GM19025 (cell line): ENCODE results near the gene FMN1.
"Not testable (repeated sequence)": the region's sequence is repeated elsewhere in the genome, so short reads cannot be mapped to it uniquely, and the experiment has no call there.

ENCODE experiments used
- ATAC-seq: cut with Tn5 transposase; IDR thresholded peaks from one replicate; pipeline ENCODE4 v1.9.1; 2021; ENCODE audit warnings: mild to moderate bottlenecking, low read depth, moderate library complexity; ENCODE audit not compliant: unreplicated experiment

The FMN1 gene

DNA sequence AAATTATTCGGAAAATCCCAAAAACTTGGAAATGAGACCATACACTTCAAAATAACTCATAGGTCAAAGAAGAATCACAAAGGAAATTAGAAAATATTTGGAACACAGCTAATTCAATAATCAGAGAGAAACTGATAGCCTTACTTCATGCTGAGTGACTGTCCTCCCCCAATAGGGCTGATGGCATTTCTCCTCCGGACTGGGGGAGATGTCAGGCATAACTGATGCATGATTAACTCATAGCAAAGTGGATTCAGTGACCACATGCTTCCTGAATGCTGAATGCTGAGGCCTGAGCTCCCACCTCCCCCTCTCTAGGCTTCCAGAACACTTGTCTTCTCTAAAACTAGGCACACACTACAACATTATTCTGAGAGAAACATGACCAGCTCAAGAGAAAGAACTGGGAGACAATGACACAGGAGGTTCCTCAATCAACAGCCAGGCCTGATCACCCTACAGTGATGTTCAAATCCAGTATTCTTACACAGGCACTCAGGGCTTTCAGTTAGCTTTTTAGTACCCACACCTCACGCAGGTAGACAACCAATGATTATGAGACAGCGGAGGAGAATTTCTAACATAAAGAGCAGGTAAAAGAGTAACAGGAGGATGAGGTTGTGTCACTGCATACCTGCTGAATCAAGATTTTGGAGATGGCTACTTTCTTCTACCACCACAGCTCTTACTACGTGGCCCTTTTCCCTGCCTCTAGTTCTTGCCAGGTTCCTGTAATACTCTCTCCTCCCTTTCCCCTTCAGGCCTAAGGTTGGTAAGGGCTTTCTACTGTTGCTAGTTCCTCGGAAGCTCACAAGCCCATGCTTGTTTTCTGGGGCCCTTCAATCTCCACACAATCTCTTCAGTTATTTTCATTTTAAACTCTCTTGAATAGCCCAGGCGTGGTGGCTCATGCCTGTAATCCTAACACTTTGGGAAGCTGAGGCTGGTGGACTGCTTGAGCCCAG, 96.1 kb downstream of the FMN1 start:
- no peak for ATAC-seq

DNA sequence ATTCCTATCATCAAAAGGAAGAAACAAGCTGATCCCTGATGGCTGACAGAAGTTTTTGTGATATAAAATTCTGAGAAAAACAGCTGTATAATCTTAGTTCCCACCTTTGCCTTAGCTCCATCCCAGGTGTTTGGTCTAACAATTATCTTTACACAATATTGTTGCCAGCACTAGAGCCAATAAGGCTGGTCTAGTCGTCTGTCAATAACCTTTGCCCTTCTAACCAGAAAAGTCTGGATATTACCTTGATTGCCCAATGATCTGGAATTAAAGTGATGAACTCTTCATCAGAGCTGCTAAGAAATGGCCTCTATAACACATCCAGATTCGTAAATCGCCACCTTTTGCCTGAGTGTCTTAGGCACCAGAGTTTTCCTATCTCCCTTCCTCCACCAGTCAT, 98.4 kb downstream of the FMN1 start:
- no peak for ATAC-seq

DNA sequence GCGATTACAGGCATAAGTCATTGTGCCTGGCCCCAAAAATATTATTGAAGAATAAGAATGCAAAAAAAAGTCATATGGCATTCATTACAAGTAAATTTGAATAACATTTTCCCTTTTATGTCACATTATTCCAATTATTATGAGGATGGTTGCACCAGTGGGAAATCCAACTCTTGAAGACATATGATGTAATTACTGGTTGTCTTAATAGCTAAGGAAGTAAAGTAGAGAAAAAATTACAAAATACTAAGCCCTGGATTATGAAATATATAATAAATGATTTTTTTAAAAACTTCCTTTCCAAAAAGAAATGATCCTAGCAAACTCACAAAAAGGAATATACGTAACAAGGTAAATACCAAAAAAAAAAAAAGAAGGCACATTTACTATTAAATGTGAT, 98.9 kb downstream of the FMN1 start:
- no peak for ATAC-seq

DNA sequence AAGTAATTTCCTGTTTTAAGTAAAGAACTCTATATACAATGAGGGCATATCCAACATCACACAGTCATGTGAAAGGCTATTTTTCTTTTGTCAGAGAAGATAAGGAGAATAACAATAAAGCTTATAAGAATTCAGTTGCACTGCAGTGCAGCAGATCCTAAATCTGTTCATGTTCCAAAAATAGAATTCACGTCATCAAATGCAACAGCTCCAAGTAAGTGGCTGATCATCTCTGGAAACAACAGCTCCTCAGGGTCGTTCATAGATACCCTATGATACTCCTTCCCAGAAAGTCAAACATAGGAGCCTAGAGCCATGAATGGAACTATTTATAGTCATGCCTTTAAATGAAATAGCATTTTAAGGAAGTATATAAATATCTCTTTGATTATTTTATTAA, 100.2 kb downstream of the FMN1 start:
- no peak for ATAC-seq

DNA sequence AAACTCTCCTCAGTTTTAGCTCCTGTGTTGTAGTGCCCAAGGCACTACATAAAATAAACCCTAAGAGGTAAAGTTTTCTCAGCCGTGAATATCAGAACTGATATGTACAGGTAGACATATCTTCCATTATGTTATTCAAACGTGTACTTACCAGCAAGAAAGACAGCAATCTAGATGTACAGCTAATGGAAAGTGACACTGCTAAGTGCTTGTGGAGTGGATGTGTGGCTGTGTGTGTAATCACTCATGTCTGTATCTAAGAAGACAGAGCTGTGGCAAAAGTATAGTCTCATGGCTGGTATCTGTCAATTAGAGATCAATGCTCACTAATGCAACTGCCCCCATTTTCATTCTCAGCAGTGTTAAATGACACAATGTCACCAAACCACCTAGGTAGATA, 101.3 kb downstream of the FMN1 start:
- no peak for ATAC-seq

DNA sequence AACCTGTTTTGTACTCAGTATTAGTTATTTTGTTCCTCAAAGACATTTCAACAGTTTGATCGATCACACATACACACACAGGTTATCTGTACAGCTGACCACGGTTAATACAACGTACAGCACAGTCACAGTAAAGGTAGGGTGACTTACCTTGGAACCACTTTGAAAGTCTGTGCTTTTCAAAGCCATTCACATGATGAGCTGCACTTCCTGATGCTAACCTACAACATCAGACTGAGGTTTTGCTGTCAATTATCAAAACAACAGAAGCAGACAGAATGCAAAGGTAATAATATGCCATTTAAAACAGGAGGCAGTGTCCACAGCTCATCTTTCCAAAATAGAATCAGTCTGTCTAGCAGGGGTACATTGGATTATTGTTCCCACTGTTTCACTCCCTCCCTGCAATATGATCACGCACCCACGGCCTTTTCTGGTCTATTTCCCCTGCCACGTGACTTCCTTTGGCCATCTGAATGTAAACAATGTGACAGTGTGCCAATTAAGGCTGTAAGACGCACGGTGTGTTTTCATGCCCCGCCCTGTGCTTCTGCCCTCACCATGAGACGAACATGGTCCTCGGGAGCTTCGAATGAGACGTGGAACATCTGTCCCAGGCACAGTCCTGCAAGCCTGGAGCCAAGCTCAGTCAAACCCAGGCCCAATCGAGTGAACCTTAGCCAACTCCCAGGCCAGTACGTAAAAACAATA, 102.4 kb downstream of the FMN1 start:
- no peak for ATAC-seq

DNA sequence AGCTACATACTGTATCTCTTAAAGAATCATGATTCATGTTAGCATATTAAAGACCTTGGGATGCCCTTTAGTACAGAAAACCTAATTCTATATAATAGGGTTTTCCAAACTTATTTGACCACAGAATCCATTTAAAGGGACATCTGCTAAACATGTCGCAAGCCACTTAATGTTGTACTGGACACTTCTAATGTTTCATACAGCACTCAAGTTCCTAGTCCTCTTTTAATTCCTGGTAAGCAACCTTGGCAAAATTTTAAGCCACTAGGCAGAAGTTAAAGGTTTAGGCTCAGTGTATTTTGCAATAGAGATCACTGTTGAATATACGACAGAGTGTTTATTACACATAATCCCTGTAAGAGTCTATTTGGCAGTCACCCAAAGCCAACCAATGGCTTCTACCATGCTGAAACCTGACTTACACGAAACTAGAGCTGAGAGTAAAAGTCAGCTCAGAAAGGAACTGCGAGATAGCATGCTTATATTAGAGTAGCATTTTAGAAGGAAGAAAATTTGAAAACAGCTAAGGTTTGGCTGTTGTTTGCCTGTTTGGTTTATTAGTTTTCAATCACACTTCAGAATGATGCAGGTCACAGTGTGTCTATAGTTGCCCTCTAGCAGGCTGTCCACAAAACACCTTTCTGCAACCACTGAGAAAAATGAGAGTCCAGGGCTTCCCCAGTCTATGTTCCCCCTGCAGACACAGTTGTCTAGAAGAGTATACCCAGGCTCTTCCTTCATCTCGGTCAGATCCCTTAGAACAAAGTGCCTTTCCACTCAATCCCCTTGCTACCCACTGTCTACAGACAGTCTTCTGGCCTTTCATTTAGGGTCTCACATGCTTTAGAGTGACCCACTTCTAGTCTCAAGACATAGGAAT, 104.4 kb downstream of the FMN1 start:
- no peak for ATAC-seq

DNA sequence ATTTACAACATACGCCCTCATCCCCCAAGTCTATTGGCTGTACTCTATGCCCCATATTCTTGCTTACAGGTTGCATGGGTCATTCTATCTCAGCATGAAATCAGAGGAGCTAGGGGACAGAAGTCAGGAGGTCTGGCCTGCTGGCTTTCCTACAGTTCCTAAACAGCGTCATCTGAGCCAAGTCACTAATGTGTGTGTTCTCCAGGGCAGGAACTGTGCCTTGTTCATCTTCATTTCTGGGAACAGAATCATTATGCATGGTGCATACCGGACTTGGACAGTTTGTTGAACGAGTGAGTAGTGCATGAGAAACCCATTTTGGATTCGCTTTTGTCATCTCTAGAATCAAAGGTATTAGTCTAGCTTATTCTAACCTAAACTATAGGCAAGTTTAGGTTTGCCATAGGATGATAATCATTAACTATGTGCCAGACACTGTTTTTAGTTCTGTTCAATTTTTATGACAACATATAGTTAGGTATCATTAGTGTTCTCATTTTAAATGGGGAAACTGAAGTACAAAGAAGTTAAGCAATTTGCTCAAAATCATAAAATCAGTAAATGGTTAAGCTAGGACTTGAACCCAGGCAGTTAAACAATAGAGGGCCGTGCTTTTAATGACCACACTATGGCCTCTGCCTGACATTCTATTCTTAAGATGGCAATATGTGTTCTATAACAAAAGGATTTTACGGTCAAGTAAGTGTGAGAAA, 105.2 kb downstream of the FMN1 start:
- no peak for ATAC-seq

DNA sequence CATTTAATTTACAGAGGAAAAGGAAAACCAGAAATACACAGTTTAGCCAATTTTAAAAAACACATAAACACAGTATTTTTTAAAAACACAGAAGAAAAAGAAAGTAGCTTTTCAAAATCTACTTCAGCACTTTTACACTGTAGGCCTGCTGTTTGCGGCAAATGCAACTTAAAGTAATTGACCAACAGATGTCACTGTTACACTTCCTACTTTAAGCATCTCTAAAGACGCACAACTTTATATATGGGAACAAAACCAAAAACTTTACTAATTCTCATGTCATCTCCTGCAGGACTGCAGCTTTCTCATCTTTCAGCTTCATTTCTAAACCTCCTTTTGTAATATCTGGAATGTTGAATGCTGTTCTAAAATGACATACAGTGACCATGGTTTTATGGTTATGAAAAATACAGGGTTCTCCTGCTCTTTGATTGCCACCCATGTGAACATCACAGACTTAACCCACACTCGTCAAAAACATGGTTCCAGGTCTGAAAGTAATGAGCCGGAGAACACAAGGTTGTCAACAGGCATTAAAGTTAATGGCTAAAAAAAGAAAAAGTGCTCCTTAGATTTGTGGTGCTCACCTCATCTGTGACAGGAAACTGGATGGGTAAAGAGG, 107.9 kb downstream of the FMN1 start:
- no peak for ATAC-seq

DNA sequence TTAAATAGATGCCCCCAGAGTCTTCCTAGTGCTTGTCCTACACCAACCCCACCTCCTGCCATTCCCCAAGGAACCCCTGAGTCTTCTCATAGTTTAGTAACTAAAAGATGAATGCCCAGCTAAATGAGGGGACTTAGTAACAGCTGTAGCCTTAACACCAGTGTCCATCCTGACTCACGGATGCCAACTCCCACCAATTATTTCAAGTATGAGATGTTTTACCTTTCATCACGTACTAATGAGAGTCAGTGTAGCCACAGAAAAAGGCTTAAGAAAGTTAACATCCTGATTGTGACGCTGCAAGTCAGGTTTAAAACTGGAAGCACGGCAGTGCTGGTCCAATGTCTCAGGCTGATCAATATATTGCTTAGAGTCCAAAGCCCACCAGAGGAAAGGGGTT, 109.9 kb downstream of the FMN1 start:
- no peak for ATAC-seq

DNA sequence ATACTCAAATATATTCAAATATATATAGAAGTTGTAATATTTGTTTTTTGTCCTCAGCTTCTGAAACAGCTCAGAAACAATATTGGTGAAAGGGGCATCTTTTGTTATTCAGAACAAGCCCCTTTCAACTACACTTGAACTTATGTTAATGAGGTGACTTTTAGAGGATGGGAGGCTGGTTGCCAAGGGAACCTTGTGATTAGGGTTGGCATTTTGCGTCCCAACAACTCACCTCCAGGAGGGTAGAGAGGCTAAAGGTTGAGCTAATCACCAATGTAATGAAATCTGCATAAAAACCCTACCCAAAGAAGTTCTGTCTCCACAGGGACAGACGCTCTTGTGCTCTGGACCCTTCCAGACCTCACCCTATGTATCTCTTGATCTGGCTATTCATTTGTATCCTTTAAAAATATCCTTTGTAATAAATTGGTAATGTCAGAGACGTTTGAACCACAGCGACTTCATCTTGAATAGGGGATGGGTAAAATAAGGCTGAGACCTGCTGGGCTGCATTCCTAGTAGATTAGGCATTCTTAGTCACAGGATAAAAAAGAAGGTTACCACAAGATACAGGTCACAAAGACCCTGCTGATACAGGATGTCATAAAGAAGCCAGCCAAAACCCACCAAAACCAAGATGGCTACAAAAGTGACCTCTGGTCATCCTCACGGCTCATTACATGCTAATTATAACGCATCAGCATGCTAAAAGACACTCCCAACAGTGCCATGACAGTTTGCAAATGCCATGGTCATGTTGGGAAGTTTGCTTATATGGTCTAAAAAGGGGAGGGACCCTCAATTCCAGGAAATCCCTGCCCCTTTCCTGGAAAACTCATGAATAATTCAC, 111.1 kb downstream of the FMN1 start:
- no peak for ATAC-seq

DNA sequence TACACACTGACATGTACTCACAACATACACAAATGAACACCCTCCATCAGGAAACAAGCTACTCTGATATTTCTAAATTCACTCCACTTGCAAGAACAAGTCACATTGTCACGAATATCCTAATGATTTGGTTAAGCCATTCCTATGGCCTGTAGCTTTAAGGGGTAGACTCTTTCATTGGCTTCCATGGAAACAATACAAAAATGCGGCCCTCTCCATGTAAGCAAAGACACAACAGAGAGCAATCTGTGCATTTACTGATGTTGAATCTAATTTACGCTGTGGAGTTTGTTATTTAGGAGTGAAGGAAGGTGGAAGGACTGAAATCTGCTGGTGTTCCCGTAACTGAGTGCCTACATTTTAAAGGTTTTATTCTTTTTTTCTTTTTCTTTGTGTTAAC, 114.5 kb downstream of the FMN1 start:
- ATAC-seq, result no peak

DNA sequence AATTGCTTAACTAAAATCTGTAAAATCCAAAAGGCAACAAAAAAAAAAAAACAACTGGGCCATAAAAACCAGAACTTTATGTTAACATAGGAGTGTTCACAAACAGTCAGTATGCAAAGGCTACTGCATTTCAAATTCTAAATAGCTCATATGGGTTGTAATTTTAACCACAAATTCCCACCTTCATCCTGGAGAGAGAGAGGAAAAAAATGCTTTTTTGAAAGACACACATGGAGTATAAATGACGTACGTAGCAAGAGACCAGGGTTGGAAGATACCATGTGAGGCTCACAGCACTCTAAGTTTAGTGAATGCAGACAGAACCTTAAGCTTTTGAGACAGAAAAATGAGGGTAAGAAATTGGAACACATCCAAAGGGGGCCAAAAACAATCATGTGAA, 115.9 kb downstream of the FMN1 start:
- ATAC-seq, result no peak

DNA sequence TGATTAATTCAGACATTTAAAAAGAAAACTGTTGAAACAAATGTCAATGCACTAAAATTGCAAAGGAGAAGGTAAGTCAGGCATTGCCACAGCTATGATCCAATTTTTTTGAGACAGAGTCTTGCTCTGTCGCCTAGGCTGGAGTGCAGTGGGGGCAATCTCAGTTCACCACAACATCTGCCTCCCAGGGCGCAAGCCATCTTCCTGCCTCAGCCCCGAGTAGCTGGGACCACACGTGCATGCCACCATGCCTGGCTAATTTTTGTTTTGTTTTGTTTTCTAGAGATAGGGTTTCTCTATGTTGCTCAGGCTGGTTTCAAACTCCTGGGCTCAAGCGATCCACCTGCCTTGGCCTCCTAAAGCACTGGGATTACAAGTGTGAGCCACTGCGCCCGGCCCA, 117.6 kb downstream of the FMN1 start:
- no peak for ATAC-seq

DNA sequence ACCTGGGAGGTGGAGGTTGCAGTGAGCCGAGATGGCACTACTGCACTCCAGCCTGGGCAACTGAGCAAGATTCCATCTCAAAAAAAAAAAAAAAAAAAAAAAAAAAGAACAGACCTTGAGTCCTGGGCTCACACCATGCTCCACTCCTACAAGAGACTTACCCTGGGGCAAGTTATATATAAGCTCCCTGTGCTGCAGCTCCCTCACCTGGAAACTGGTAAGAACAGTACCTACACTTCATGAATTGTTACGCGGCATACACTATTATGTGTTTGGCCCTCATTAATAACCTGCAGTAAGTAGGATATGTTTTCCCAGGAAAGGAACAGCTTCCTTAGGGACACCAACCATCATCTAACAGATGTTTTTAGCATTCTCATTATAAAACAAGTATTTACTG, 119.6 kb downstream of the FMN1 start:
- ATAC-seq, result no peak

DNA sequence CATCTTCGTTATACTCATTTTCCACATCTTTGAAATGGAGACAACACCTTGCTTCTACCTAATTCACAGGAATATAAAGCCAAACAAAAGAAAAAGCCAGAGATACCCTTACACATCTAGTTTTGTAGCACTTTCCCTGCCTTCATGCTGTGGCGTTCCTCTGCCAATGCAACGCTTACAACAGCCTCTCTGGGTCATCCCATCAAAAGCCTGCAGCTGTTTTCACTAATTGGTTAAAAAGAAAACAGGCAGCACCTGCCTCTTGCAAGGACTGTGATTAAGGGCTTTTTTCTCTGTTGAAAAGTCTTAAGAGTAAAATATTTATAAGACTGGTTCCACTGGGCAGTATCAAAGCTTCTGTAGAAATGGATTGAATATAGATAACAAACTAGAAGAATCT, 120.3 kb downstream of the FMN1 start:
- no peak for ATAC-seq

DNA sequence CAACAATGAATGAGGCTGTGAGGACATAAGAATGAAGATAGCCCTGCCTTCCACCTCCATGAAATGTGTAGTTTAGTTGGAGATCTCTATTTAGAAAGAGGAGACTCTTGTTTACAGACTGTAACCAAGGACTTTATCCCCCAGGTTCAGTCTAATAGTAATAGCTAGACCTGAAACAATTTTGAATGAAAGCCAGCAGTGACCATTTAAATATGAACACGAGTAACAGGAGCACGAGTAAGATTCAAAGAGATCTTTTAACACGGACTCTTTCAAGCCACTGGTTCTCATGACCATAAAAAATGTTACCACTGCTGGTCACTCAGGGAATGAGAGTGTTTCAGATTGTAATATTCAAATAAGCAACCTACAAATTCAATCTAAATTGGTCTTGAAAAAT, 123.1 kb downstream of the FMN1 start:
- no peak for ATAC-seq

DNA sequence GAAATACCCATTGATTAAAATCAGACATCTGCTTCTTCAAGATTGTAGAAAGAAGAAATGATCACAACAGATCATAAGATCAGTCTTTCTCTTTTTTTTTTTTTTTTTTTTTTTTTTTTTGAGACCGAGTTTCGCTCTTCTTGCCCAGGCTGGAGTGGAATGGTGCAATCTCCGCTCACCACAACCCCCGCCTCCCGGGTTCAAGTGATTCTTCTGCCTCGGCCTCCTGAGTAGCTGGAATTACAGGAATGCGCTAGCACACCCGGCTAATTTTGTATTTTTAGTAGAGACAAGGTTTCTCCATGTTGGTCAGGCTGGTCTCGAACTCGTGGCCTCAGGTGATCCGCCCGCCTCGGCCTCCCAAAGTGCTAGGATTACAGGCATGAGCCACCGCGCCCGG, 124.6 kb downstream of the FMN1 start:
- ATAC-seq, result not testable (repeated sequence)

DNA sequence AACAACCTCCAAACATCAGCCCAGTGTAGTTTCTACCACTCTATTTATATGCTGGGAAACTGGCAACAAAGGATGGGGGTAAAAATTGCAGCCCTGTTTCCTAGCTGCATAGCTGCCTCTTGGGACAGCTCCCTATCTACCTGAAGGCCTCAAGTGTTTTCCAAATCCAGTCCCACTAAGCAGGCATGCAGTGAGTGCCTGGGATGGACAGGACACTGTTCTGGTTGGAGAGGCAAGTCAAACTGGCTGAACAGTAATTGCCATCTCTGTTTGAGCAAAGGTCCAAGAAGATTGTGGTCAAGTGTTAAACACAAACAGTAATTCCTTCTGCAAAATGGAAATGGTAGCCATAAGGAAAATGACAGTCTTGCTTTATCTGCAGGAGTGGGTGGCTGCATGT, 125.4 kb downstream of the FMN1 start:
- no peak for ATAC-seq
